ENCODE results near the gene PLCB4.

The PLCB4 gene

GRCh38 chr20:9092655-9093054, 23.8 kb downstream of the PLCB4 start:
- H3K4me3 ChIP-seq (ENCODE audit: low read length): no peak overlapping the region
- no peak for DNase-seq (ENCODE audit: low read depth, low spot score)

- no peak for DNase-seq (ENCODE audit: low read depth, low spot score)
- H3K4me3 ChIP-seq (ENCODE audit: low read length): no peak overlapping the region
These were observed 24.5 kb downstream of the PLCB4 start for GRCh38 chr20:9093218-9093957.

GRCh38 chr20:9099372-9099771, 30.5 kb downstream of the PLCB4 start:
- no peak overlapping the region for H3K4me3 ChIP-seq (ENCODE audit: low read length)
- DNase-seq (ENCODE audit: low read depth, low spot score): no peak

- no peak overlapping the region for H3K4me3 ChIP-seq (ENCODE audit: low read length)
- DNase-seq (ENCODE audit: low read depth, low spot score): no peak
These were observed 31.8 kb downstream of the PLCB4 start for GRCh38 chr20:9100691-9101090.

- no peak overlapping the region for H3K4me3 ChIP-seq (ENCODE audit: low read length)
- DNase-seq (ENCODE audit: low read depth, low spot score): no peak
These were observed 33.6 kb downstream of the PLCB4 start for GRCh38 chr20:9102456-9102855.

GRCh38 chr20:9103955-9104354, 35.1 kb downstream of the PLCB4 start:
- no peak overlapping the region for H3K4me3 ChIP-seq (ENCODE audit: low read length)
- no peak for DNase-seq (ENCODE audit: low read depth, low spot score)

GRCh38 chr20:9108260-9108659, 39.4 kb downstream of the PLCB4 start:
- no peak for DNase-seq (ENCODE audit: low read depth, low spot score)
- no peak overlapping the region for H3K4me3 ChIP-seq (ENCODE audit: low read length)

- DNase-seq (ENCODE audit: low read depth, low spot score): no peak
- no peak overlapping the region for H3K4me3 ChIP-seq (ENCODE audit: low read length)
These were observed 40.7 kb downstream of the PLCB4 start for GRCh38 chr20:9109566-9109965.

- DNase-seq (ENCODE audit: low read depth, low spot score): no peak
- no peak overlapping the region for H3K4me3 ChIP-seq (ENCODE audit: low read length)
These were observed 41.5 kb downstream of the PLCB4 start for GRCh38 chr20:9110365-9110764.

- no peak for DNase-seq (ENCODE audit: low read depth, low spot score)
- H3K4me3 ChIP-seq (ENCODE audit: low read length): no peak overlapping the region
These were observed 42.1 kb downstream of the PLCB4 start for GRCh38 chr20:9110916-9111432.

- no peak overlapping the region for H3K4me3 ChIP-seq (ENCODE audit: low read length)
- DNase-seq (ENCODE audit: low read depth, low spot score): no peak
These were observed 43.9 kb downstream of the PLCB4 start for GRCh38 chr20:9112541-9113515.

GRCh38 chr20:9114709-9115108, 45.8 kb downstream of the PLCB4 start:
- no peak overlapping the region for H3K4me3 ChIP-seq (ENCODE audit: low read length)
- no peak for DNase-seq (ENCODE audit: low read depth, low spot score)

GRCh38 chr20:9117548-9117947, 48.7 kb downstream of the PLCB4 start:
- no peak for DNase-seq (ENCODE audit: low read depth, low spot score)
- H3K4me3 ChIP-seq (ENCODE audit: low read length): no peak overlapping the region

- no peak for DNase-seq (ENCODE audit: low read depth, low spot score)
- no peak overlapping the region for H3K4me3 ChIP-seq (ENCODE audit: low read length)
These were observed 50.9 kb downstream of the PLCB4 start for GRCh38 chr20:9119776-9120175.

GRCh38 chr20:9121211-9121610, 52.3 kb downstream of the PLCB4 start:
- no peak for DNase-seq (ENCODE audit: low read depth, low spot score)

GRCh38 chr20:9122571-9122970, 53.7 kb downstream of the PLCB4 start:
- no peak overlapping the region for H3K4me3 ChIP-seq (ENCODE audit: low read length)

More at GRCh38 chr20:9121211-9121610, 52.3 kb downstream of the PLCB4 start:
- H3K4me3 ChIP-seq (ENCODE audit: low read length): no peak overlapping the region

GRCh38 chr20:9126527-9126926, 57.6 kb downstream of the PLCB4 start:
- DNase-seq (ENCODE audit: low read depth, low spot score): no peak
- no peak overlapping the region for H3K4me3 ChIP-seq (ENCODE audit: low read length)

More at GRCh38 chr20:9122571-9122970, 53.7 kb downstream of the PLCB4 start:
- no peak for DNase-seq (ENCODE audit: low read depth, low spot score)

- no peak for DNase-seq (ENCODE audit: low read depth, low spot score)
- no peak overlapping the region for H3K4me3 ChIP-seq (ENCODE audit: low read length)
These were observed 59.7 kb downstream of the PLCB4 start for GRCh38 chr20:9128568-9128967.

GRCh38 chr20:9129756-9130155, 60.9 kb downstream of the PLCB4 start:
- H3K4me3 ChIP-seq (ENCODE audit: low read length): no peak overlapping the region
- no peak for DNase-seq (ENCODE audit: low read depth, low spot score)

- H3K4me3 ChIP-seq (ENCODE audit: low read length): no peak overlapping the region
- DNase-seq (ENCODE audit: low read depth, low spot score): no peak
These were observed 61.6 kb downstream of the PLCB4 start for GRCh38 chr20:9130521-9130920.
